ENCODE data around the gene IFI6.
"Not testable (repeated sequence)": the region's sequence is repeated elsewhere in the genome, so short reads cannot be mapped to it uniquely, and the experiment has no call there.

Gene IFI6

DNA sequence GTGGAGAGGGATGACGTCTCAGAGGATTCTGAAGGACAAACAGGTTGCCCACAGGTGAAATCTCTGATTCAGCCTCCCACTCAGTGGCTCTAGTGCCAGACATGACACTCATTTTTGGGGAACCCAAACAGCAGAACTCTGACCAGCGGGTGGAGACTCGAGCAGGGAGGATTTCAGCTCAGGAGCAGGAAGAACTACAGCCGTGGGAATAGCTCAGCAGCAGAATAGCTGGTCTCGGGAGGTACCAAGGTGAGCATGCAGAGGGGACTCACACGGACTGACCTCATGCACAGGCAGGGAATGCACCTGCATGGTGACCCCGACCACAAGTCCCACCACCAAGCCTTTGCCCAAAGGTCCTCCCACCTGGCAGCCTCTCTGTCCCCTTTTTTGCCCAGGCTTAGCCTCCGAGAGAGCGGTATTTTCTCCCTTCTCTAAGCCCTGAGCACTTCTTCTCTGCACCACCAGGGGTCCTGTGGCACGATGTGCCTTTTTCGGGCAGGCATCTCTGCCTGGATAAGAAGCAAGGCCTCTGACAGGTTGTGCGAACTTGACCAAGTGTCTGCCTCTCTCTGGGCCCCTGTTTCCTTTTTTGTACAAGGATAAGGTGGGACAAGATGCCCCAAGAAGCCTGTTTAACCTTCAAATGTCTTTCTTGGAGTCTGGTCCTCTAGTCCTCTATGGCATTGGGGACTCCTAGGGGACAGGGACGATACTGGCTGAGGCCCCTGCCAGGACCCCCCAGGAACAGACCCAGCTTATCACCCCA, 28.2 kb downstream of the IFI6 start:
- peak; percentile 85 for FAIRE-seq
- TF ChIP-seq SPI1 (IDR thresholded peaks at IDR 0.05; ENCODE audit: low read depth, low read length) (no peak), POLR2A (IDR thresholded peaks at IDR 0.05; ENCODE audit: low read depth, low read length) (no peak), POLR2AphosphoS5 (IDR thresholded peaks at IDR 0.05; ENCODE audit: low read depth, low read length) (no peak), PAX5 (IDR thresholded peaks at IDR 0.05; ENCODE audit: insufficient read depth, low read length, severe bottlenecking) (no peak), TAF1 (IDR thresholded peaks at IDR 0.05; ENCODE audit: low read depth, low read length) (no peak), POU2F2 (IDR thresholded peaks at IDR 0.05; ENCODE audit: low read depth, low read length) (no peak)
- no peak for DNase-seq (ENCODE audit: insufficient read length, low spot score)

DNA sequence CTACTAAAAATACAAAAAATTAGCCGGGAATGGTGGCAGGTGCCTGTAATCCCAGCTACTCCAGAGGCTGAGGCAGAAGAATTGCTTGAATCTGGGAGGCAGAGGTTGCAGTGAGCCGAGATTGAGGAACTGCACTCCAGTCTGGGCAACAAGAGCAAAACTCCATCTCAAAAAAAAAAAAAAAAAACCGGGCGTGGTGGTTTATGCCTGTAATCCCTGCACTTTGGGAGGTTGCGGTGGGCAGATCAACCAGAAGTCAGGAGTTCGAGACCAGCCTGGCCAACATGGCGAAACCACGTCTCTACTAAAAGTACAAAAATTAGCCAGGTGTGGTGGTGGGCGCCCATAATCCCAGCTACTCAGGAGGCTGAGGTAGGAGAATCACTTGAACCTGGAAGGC, 31.5 kb downstream of the IFI6 start:
- DNase-seq (ENCODE audit: insufficient read length, low spot score); FAIRE-seq: not testable (repeated sequence)

- no peak for DNase-seq (ENCODE audit: insufficient read length, low spot score)
- no peak for TF ChIP-seq SPI1 (IDR thresholded peaks at IDR 0.05; ENCODE audit: low read depth, low read length)
- TF ChIP-seq POLR2A (IDR thresholded peaks at IDR 0.05; ENCODE audit: low read depth, low read length), result no peak
- no peak for TF ChIP-seq POLR2AphosphoS5 (IDR thresholded peaks at IDR 0.05; ENCODE audit: low read depth, low read length)
- TF ChIP-seq POU2F2 (IDR thresholded peaks at IDR 0.05; ENCODE audit: low read depth, low read length), result no peak
- TF ChIP-seq TAF1 (IDR thresholded peaks at IDR 0.05; ENCODE audit: low read depth, low read length), result no peak
- TF ChIP-seq PAX5 (IDR thresholded peaks at IDR 0.05; ENCODE audit: insufficient read depth, low read length, severe bottlenecking), result no peak
- FAIRE-seq, result no peak
Observed at GRCh38 chr1:27638805-27639204, 33.2 kb downstream of the IFI6 start.

GRCh38 chr1:27638047-27638734, 33.8 kb downstream of the IFI6 start:
- TF ChIP-seq POLR2A (IDR thresholded peaks at IDR 0.05; ENCODE audit: low read depth, low read length) (no peak), PAX5 (IDR thresholded peaks at IDR 0.05; ENCODE audit: insufficient read depth, low read length, severe bottlenecking) (no peak), POU2F2 (IDR thresholded peaks at IDR 0.05; ENCODE audit: low read depth, low read length) (no peak), POLR2AphosphoS5 (IDR thresholded peaks at IDR 0.05; ENCODE audit: low read depth, low read length) (no peak), SPI1 (IDR thresholded peaks at IDR 0.05; ENCODE audit: low read depth, low read length) (no peak), TAF1 (IDR thresholded peaks at IDR 0.05; ENCODE audit: low read depth, low read length) (no peak)
- FAIRE-seq, result no peak
- no peak for DNase-seq (ENCODE audit: insufficient read length, low spot score)

DNA sequence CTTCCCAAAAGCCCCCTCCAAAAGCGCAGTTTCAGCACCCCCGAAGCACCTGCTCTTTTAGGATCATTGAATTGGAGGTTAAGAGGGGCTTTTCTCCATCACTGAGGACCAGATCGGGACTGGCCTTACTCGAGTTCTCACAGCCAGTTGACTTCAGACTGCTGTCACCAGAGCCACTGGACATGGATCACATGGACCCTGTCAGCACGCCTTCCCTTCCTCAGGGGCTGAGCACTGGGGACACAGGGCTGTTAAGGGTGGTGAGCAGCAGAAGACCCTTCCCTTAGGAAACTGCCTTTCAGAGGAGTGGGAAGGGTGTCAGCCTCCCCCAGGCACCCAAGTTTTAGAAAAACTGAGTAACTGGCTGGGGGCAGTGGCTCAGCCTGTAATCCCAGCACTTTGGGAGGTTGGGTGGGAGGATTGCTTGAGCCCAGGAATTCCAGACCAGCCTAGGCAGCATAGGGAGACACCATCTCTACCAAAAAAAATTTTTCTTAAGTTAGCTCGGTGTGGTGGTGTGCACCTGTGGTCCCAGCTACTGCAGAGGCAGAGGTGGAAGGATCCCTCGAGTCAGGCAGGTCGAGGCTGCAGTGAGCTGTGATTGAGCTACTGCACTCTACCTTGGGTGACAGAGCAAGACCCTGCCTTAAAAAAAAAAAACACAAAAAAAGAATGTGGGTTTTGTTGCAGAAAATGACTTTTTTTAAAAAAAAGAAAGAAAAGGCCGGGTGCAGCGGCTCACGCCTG, 36.4 kb downstream of the IFI6 start:
- DNase-seq (ENCODE audit: insufficient read length, low spot score) (no peak), FAIRE-seq (peak; percentile 51)
- no peak for TF ChIP-seq POU2F2 (IDR thresholded peaks at IDR 0.05; ENCODE audit: low read depth, low read length)
- no peak for TF ChIP-seq SPI1 (IDR thresholded peaks at IDR 0.05; ENCODE audit: low read depth, low read length)
- TF ChIP-seq POLR2AphosphoS5 (IDR thresholded peaks at IDR 0.05; ENCODE audit: low read depth, low read length), result no peak
- no peak for TF ChIP-seq POLR2A (IDR thresholded peaks at IDR 0.05; ENCODE audit: low read depth, low read length)
- TF ChIP-seq TAF1 (IDR thresholded peaks at IDR 0.05; ENCODE audit: low read depth, low read length), result no peak
- TF ChIP-seq PAX5 (IDR thresholded peaks at IDR 0.05; ENCODE audit: insufficient read depth, low read length, severe bottlenecking), result no peak

- DNase-seq (ENCODE audit: insufficient read length, low spot score) (no peak), FAIRE-seq (no peak)
- TF ChIP-seq POLR2A (IDR thresholded peaks at IDR 0.05; ENCODE audit: low read depth, low read length) (no peak), TAF1 (IDR thresholded peaks at IDR 0.05; ENCODE audit: low read depth, low read length) (no peak), PAX5 (IDR thresholded peaks at IDR 0.05; ENCODE audit: insufficient read depth, low read length, severe bottlenecking) (no peak), SPI1 (IDR thresholded peaks at IDR 0.05; ENCODE audit: low read depth, low read length) (no peak), POU2F2 (IDR thresholded peaks at IDR 0.05; ENCODE audit: low read depth, low read length) (no peak), POLR2AphosphoS5 (IDR thresholded peaks at IDR 0.05; ENCODE audit: low read depth, low read length) (no peak)
Observed at GRCh38 chr1:27634985-27635367, 37.0 kb downstream of the IFI6 start, which contains the start of gene FGR. TSS of gene FGR (minus strand) at chr1:27635185. CDS start at chr1:27623916, 11,269 bp downstream.

GRCh38 chr1:27634177-27634984, 37.6 kb downstream of the IFI6 start:
- FAIRE-seq (peak; percentile 78), DNase-seq (ENCODE audit: insufficient read length, low spot score) (no peak)
- TF ChIP-seq POU2F2 (IDR thresholded peaks at IDR 0.05; ENCODE audit: low read depth, low read length) (no peak), SPI1 (IDR thresholded peaks at IDR 0.05; ENCODE audit: low read depth, low read length) (no peak), POLR2A (IDR thresholded peaks at IDR 0.05; ENCODE audit: low read depth, low read length) (0 out of 2 replicates have a peak, but pooled peaks have one; percentile 46), POLR2AphosphoS5 (IDR thresholded peaks at IDR 0.05; ENCODE audit: low read depth, low read length) (no peak), PAX5 (IDR thresholded peaks at IDR 0.05; ENCODE audit: insufficient read depth, low read length, severe bottlenecking) (no peak), TAF1 (IDR thresholded peaks at IDR 0.05; ENCODE audit: low read depth, low read length) (0 out of 2 replicates have a peak, but pooled peaks have one; percentile 42)

DNA sequence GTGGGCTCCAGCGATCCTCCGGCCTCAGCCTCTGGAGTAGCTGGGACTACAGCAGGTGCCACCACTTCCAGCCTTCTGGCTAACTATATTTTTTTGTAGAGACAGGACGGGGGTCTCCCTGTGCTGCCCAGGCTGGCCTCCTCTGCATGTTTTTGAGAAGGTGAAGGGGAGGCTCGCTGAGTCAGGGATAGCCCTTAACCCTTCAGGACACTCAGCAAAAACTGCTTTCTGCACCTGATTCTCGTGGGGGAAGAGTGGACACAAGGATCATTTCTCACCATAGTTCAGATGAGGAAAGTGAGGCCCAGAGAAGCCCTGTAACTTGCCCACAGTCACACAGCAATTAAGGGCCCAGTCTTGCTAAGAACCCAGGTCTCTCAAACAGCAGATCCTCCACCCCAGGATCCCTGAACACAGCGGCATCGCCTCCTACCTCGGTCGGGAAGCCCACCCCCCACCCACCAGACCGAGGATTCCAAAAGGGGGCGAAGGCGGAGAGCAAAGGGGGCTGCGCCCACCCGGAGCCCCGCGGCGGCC, 38.3 kb downstream of the IFI6 start:
- DNase-seq (ENCODE audit: insufficient read length, low spot score) (no peak), FAIRE-seq (no peak)
- TF ChIP-seq POLR2AphosphoS5 (IDR thresholded peaks at IDR 0.05; ENCODE audit: low read depth, low read length) (no peak), TAF1 (IDR thresholded peaks at IDR 0.05; ENCODE audit: low read depth, low read length) (no peak), POLR2A (IDR thresholded peaks at IDR 0.05; ENCODE audit: low read depth, low read length) (no peak), PAX5 (IDR thresholded peaks at IDR 0.05; ENCODE audit: insufficient read depth, low read length, severe bottlenecking) (no peak), POU2F2 (IDR thresholded peaks at IDR 0.05; ENCODE audit: low read depth, low read length) (no peak), SPI1 (IDR thresholded peaks at IDR 0.05; ENCODE audit: low read depth, low read length) (no peak)
